Activated CD8-positive, alpha-beta memory T cell treated with anti-CD3 and anti-CD28 coated beads for 24 hours (primary cell): ENCODE data around the gene RTBDN.

Experiments used
- DNase-seq: peaks from one replicate; pipeline ENCODE4 v3.0.0-alpha.2; 2020

Gene RTBDN

DNA sequence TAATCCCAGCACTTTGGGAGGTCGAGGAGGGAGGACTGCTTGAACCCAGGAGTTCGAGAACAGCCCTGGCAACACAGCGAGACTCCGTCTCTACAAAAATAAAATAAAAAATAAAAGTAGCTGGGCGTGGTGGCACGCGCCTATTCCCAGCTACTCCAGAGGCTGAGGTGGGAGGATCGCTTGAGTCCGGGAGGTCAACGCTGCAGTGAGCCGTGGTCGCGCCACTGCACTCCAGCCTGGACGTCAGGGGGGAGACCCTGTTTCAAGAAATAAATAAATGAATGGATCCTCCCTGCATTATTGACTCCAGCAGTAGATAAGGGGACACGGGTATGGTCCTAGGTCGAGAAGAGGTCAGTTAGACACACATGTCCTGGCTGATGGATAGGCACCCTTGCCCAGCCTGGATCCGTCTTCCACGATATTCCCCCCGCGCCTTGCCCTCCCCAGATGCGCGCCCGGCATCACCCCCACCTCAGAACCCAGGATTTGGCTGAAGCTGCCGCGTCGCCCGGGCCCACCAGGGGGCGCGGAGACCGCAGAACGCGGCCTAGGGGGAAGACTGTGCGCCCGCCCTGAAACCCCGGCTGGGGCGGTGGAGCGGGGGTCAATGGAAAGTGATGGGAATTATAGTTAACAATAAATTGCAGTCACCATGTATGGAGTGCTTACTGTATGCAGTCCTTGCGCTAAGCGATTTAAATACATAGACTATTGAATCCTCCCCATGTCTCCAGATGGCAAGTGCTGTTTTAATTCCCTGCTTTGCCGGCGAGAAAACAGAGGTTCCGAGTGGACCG lies 57.0 kb downstream of the RTBDN start:
- peak; percentile 94 for DNase-seq
